Keratinocyte (primary cell): ENCODE data around the gene TOM1L2. TPM values are rescaled to one million over a fixed set of nuclear protein-coding genes. Genes with fewer than 3 reads are reported as not detected.

Source experiments
- DNase-seq: peaks from one replicate; pipeline ENCODE4 v3.0.0-alpha.2; 2011; ENCODE audit warnings: low read depth, missing footprints, low spot score
- FAIRE-seq: peaks from 2 replicates; lab custom pipeline; 2011; peaks lifted over from hg19 to GRCh38; lab: Jason Lieb, UNC
- H2AFZ ChIP-seq: 2 replicates; pipeline ENCODE4 v1.6.0; 2012; ENCODE audit warnings: low read length, control low read depth, inconsistent platforms; ENCODE audit not compliant: control insufficient read depth
- H3K27ac ChIP-seq: 2 replicates; pipeline ENCODE4 v1.5.1; 2011; ENCODE audit warnings: low read length; ENCODE audit not compliant: control insufficient read depth, insufficient read depth
- H3K27me3 ChIP-seq: 3 replicates; pipeline ENCODE4 v1.6.0; 2011; ENCODE audit warnings: low read length; ENCODE audit not compliant: control insufficient read depth, insufficient read depth; ENCODE audit errors: extremely low read depth
- H3K36me3 ChIP-seq, 2 experiments: 2 replicates in 1 of 2; 3 replicates in 1 of 2; pipeline ENCODE4 v1.5.1; 2011; ENCODE audit warnings: low read length in 2 of 2, mild to moderate bottlenecking in 1 of 2; ENCODE audit not compliant: control insufficient read depth in 2 of 2, insufficient read depth in 2 of 2; ENCODE audit errors: extremely low read depth in 1 of 2
- H3K4me1 ChIP-seq: 3 replicates; pipeline ENCODE4 v1.5.1; 2011; ENCODE audit warnings: low read length; ENCODE audit not compliant: control insufficient read depth, insufficient read depth; ENCODE audit errors: extremely low read depth
- H3K4me2 ChIP-seq: 3 replicates; pipeline ENCODE4 v1.6.0; 2011; ENCODE audit warnings: low read depth, low read length; ENCODE audit not compliant: control insufficient read depth, insufficient read depth; ENCODE audit errors: extremely low read depth
- H3K4me3 ChIP-seq, 3 experiments: fragments of 200-600 bp in 1 of 3; sonication (generic) in 1 of 3; 2 replicates in 2 of 3; 3 replicates in 1 of 3; pipeline ENCODE4 v1.5.1; 2011 to 2016; ENCODE audit warnings: low read length in 3 of 3, mild to moderate bottlenecking in 3 of 3, control low read depth in 2 of 3, inconsistent platforms in 1 of 3, low read depth in 1 of 3, mixed read lengths in 1 of 3, mixed run types in 1 of 3, moderate library complexity in 1 of 3; ENCODE audit not compliant: control insufficient read depth in 2 of 3, insufficient read depth in 2 of 3; ENCODE audit errors: extremely low read depth in 1 of 3
- H3K79me2 ChIP-seq: 2 replicates; pipeline ENCODE4 v1.6.0; 2012; ENCODE audit warnings: low read length; ENCODE audit not compliant: control insufficient read depth, insufficient read depth
- H3K9ac ChIP-seq: 3 replicates; pipeline ENCODE4 v1.6.0; 2011; ENCODE audit warnings: low read length; ENCODE audit not compliant: control insufficient read depth, insufficient read depth; ENCODE audit errors: extremely low read depth
- H3K9me1 ChIP-seq: 3 replicates; pipeline ENCODE4 v1.6.0; 2011; ENCODE audit warnings: low read length; ENCODE audit not compliant: control insufficient read depth, insufficient read depth; ENCODE audit errors: extremely low read depth
- H3K9me3 ChIP-seq: 2 replicates; pipeline ENCODE4 v1.5.1; 2012; ENCODE audit warnings: low read depth, low read length; ENCODE audit not compliant: control insufficient read depth
- H4K20me1 ChIP-seq: 3 replicates; pipeline ENCODE4 v1.6.0; 2011; ENCODE audit warnings: low read length; ENCODE audit not compliant: control insufficient read depth, insufficient read depth; ENCODE audit errors: extremely low read depth
- CTCF ChIP-seq, 3 experiments: IDR thresholded peaks in 1 of 3; conservative IDR thresholded peaks in 1 of 3; optimal IDR thresholded peaks in 1 of 3; 2 replicates in 2 of 3; 3 replicates in 1 of 3; pipeline versions ENCODE3 to v1.5.1; 2011; ENCODE audit warnings: low read length in 3 of 3, mild to moderate bottlenecking in 3 of 3, moderate library complexity in 2 of 3, control low read depth in 1 of 3, inconsistent platforms in 1 of 3; ENCODE audit not compliant: insufficient read depth in 2 of 3; ENCODE audit errors: extremely low read depth in 1 of 3
- EZH2 ChIP-seq: IDR thresholded peaks from one replicate; pipeline ENCODE4 v1.6.1; 2012; ENCODE audit warnings: inconsistent platforms, mild to moderate bottlenecking, low read length, moderate library complexity
- dilution Hi-C: fragments of 300-500 bp; cut with MboI; formaldehyde crosslinking; loops from one replicate; pipeline ENCODE4 v1.7.0; 2020; ENCODE audit warnings: low sequenced_read_pairs; ENCODE audit not compliant: extremely low pct_ligation_motif_present
- polyA plus RNA-seq, 5 experiments: library from polyadenylated mRNA; depleted of rRNA in 3 of 5; stranded (reverse) in 3 of 5; stranded (forward) in 1 of 5; unstranded in 1 of 5; fragments of >200 nt; gene quantifications; 1 replicate in 1 of 5; 2 replicates in 3 of 5; 3 replicates in 1 of 5; pipeline versions ENCODE4 v1.2.1 to v1.2.3, GENCODE V29; 2011 to 2012; ENCODE audit warnings: missing spikeins in 2 of 5, low read depth in 1 of 5, low replicate concordance in 1 of 5

The TOM1L2 gene
- polyA plus RNA-seq, 1 donor (not counting 4 experiments of a cell fraction or from before 2014, with no cell fraction given) = 36.3 TPM

GRCh38 chr17:17800504-17801021 lies 171.6 kb downstream of the TOM1L2 start:
- dilution Hi-C loops = no loop called here
- Histone ChIP-seq H3K27ac (no peak overlapping the region), H3K27me3 (no peaks in the 10 kb centered on the region), H3K4me1 (peaks cover 2% of the 10 kb centered on the region), H3K9ac (no peak overlapping the region), H4K20me1 (peaks cover 3% of the 10 kb centered on the region), H3K9me1 (peaks cover 2% of the 10 kb centered on the region), H2AFZ (no peak overlapping the region), H3K4me2 (no peak overlapping the region), H3K9me3 (no peaks in the 10 kb centered on the region), H3K79me2 (no peaks in the 10 kb centered on the region), H3K4me3 (no peak overlapping the region), H3K36me3 (peaks cover 19 to 34% of the 10 kb centered on the region in 2 experiments)
- FAIRE-seq (no peak), DNase-seq (no peak)
- TF ChIP-seq CTCF (optimal IDR thresholded peaks at IDR 0.05 in 1 of 3, IDR thresholded peaks at IDR 0.05 in 1 of 3, conservative IDR thresholded peaks at IDR 0.05 in 1 of 3; ENCODE audit: extremely low read depth in 1 of 3, insufficient read depth in 2 of 3, low read length in 3 of 3) (no peak), EZH2 (no peak)

GRCh38 chr17:17798573-17799255 lies 173.5 kb downstream of the TOM1L2 start:
- Histone ChIP-seq H3K4me3 (no peak overlapping the region), H3K36me3 (peaks cover 12 to 42% of the 10 kb centered on the region in 2 experiments)
- FAIRE-seq = no peak

More at GRCh38 chr17:17798573-17799255, 173.5 kb downstream of the TOM1L2 start:
- H3K9me1 ChIP-seq = no peaks in the 10 kb centered on the region
- H3K27ac ChIP-seq = no peak overlapping the region
- H3K9me3 ChIP-seq = no peaks in the 10 kb centered on the region
- H3K4me2 ChIP-seq = no peak overlapping the region
- H3K9ac ChIP-seq = no peak overlapping the region
- H3K27me3 ChIP-seq = no peaks in the 10 kb centered on the region
- dilution Hi-C loops = no loop called here
- no peak for TF ChIP-seq CTCF (optimal IDR thresholded peaks at IDR 0.05 in 1 of 3, IDR thresholded peaks at IDR 0.05 in 1 of 3, conservative IDR thresholded peaks at IDR 0.05 in 1 of 3; ENCODE audit: extremely low read depth in 1 of 3, insufficient read depth in 2 of 3, low read length in 3 of 3)
- TF ChIP-seq EZH2 = no peak
- no peak for DNase-seq
- no peaks in the 10 kb centered on the region for H3K4me1 ChIP-seq
- peaks cover 3% of the 10 kb centered on the region for H4K20me1 ChIP-seq
- no peak overlapping the region for H2AFZ ChIP-seq
- H3K79me2 ChIP-seq = no peaks in the 10 kb centered on the region
